Measurements from ENCODE around the gene RAD50.

DNA sequence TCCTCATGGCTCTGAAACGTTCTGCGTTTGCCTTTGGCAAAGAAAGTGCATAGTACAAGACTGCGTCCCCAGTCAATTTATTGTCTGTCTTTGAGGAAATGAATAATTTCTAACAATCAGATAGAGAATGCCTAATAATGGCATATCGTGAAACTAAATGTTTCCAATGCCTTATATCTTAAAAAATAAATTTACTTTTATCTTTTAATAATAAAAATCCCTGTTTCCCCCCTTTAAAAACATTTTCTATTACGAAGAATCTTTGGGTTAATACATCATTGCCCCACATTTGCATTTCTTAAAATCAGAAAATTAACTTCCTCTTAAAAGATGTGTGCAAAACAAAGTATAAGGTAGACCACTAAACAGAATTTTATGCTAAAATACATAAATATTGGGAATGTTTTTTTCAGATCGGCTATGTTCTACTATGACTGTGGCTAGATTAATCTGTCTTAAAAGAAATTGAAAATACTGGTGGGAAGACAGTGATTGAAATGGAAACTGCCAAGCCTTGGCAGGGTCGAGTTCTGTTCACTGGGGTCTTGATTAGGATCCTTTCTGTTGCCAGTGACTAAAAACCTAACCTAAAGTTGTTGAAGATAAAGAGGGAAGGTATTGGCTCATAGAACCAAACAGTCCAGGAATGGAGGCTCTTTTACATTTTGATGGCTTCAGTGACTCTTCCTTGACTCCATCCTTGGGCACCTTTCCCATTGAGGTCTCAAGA is 13.1 kb upstream of the RAD50 start, which contains the start of gene IL5:
- no peak for TF ChIP-seq CTCF (IDR thresholded peaks at IDR 0.05)
- no peak for TF ChIP-seq EZH2 (IDR thresholded peaks at IDR 0.05)
- no peak for TF ChIP-seq EZH2phosphoT487 (IDR thresholded peaks at IDR 0.05)
